CD4-positive, alpha-beta T cell treated with Interleukin-15 for 4 hours (primary cell): ENCODE measurements around the gene ATRX.
"Not testable (repeated sequence)": the region's sequence is repeated elsewhere in the genome, so short reads cannot be mapped to it uniquely, and the experiment has no call there.

Experiments used
- DNase-seq: peaks from one replicate; pipeline ENCODE4 v3.0.0-alpha.2; 2020; ENCODE audit warnings: low spot score

The ATRX gene

GRCh38 chrX:77785486-77786364 is at the start of gene ATRX:
Gene ATRX, minus strand, starts transcription at chrX:77786216. Its CDS starts 215 bp downstream, at chrX:77786001.
- peak; percentile 75 for DNase-seq

DNA sequence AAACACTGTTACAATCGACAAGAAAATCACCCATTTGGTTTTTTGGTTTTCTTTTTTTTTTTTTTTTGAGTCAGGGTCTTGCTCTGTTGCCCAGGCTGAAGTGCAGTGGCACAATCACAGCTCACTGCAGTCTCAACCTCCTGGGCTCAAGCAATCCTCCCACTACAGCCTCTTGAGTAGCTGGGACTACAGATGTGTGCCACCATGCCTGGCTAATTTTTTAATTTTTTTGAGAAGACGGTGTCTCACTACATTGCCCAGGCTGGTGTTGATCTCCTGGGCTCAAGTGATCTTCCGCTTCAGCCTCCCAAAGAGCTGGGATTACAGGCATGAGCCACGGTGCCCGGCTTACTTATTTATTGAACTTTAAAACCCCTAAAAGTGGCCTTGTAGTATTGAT is 45.5 kb upstream of the ATRX start:
- not testable (repeated sequence) for DNase-seq

- not testable (repeated sequence) for DNase-seq
Observed at GRCh38 chrX:77821989-77822388, 36.0 kb upstream of the ATRX start.

GRCh38 chrX:77820091-77820727 is 34.2 kb upstream of the ATRX start:
- DNase-seq: no peak

DNA sequence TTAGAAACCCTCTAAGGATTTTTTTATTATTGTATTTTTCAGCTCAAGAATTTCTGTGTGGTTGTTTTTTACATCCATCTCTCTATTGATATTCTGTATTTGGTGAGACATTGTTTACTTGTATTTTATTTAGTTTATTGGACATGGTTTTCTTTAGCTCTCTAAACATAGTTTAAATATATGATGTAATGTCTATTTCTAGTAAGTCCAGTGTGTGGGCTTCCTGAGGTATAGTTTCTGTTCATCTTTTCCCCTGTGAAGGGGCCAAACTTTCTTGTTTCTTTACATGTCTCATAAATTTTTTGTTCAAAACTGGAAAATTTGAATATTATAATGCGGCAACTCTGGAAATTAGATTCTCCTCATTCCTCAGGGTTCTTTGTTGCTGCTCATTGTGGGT is 28.2 kb upstream of the ATRX start:
- DNase-seq: no peak

DNA sequence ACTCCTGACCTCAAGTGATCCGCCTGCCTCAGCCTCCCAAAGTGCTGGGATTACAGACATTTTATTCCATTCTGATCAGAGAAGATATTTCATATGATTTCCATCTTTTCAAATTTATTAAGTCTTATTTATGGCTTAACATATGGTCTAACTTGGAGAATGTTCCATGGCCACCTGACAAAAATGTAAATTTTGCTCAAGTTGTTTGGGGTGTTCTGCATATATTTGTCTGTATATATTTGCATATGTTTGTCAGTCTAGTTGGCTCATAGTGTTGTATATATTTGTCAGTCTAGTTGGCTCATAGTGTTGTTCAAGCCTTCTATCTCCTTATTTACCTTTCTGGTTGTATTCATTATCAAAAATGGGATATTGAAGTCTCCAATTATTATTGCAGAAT is 16.2 kb upstream of the ATRX start:
- no peak for DNase-seq

DNA sequence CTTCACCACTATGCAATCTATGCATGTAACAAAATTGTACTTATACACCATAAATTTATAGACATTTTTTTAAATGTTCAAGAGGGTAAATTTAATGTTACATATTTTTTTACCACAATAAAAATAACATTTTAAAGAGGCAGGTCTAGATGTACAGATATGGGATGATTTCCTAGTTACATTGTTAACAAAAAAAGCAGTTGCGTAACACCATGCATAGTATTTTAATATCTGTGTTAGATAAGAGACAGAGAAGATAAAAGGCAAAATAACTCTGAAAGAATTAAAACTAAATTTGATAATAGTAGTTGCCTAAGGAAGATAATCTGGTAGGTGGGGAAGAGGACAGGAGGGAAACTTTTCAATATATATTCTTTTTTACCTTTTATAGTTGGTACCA is 9.1 kb upstream of the ATRX start:
- no peak for DNase-seq

- no peak for DNase-seq
Observed at GRCh38 chrX:77793946-77794345, 7.9 kb upstream of the ATRX start.

GRCh38 chrX:77788050-77788449 is 2.0 kb upstream of the ATRX start:
- peak; percentile 65 for DNase-seq

- no peak for DNase-seq
Observed at GRCh38 chrX:77786365-77786680, 307 bp upstream of the ATRX start.

GRCh38 chrX:77779695-77780094 is 6.3 kb downstream of the ATRX start:
- DNase-seq: no peak

GRCh38 chrX:77776659-77777058 is 9.4 kb downstream of the ATRX start:
- no peak for DNase-seq

DNA sequence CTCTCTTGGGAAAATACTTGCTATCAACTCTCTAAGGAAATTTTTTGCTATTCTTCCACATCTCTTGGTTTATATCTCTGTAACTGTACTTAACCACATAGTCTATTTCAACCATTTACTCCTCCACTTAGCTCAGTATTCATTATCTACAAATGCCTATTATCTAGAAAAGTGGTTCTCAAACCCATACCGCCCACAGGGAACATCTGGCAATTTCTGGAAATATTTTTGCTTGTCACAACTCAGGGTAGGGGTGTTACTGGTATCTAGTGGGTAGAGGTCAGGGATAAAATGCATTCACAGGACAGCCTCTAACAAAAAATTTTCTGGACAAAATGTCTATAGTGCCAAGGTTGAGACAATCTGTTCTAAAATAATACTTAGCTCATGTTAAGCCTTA is 14.4 kb downstream of the ATRX start:
- no peak for DNase-seq

- no peak for DNase-seq
Observed at GRCh38 chrX:77768787-77769186, 17.2 kb downstream of the ATRX start.

DNA sequence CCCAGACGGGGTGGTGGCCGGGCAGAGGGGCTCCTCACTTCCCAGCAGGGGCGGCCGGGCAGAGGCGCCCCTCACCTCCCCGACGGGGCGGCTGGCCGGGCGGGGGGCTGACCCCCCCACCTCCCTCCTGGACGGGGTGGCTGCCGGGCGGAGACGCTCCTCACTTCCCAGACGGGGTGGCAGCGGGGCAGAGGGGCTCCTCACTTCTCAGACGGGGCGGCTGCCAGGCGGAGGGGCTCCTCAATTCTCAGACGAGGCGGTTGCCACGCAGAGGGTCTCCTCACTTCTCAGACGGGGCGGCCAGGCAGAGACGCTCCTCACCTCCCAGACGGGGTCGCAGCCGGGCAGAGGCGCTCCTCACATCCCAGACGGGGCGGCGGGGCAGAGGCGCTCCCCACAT is 19.8 kb downstream of the ATRX start:
- DNase-seq: not testable (repeated sequence)

DNA sequence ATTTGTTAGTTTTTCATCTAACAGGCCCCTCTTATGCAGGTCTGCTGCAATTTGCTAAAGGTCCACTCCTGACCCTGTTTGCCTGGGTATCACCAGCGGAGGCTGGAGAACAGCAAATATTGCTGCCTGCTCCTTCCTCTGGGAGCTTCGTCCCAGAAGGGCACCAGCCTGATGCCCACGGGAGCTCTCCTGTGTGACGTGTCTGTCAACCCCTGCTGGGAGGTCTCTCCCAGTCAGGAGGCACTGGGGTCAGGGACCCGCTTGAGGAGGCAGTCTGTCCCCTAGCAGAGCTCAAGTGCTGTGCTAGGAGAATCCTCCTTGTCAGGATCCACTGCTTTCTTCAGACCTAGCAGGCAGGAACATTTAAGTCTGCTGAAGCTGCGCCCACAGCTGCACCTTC is 30.5 kb downstream of the ATRX start:
- no peak for DNase-seq

DNA sequence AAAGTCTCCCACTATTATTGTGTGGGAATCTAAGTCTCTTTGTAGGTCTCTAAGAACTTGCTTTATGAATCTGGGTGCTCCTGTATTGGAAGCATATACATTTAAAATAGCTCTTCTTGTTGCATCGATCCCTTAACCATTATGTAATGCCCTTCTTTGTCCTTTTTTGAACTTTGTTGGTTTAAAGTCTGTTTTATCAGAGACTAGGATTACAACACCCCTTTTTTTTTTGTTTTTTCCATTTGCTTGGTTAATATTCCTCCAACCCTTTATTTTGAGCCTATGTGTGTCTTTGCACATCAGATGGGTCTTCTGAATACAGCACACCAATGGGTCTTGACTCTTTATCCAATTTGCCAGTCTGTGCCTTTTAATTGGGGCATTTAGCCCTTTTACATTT is 32.1 kb downstream of the ATRX start:
- DNase-seq: not testable (repeated sequence)

- no peak for DNase-seq
Observed at GRCh38 chrX:77749695-77750094, 36.3 kb downstream of the ATRX start.

DNA sequence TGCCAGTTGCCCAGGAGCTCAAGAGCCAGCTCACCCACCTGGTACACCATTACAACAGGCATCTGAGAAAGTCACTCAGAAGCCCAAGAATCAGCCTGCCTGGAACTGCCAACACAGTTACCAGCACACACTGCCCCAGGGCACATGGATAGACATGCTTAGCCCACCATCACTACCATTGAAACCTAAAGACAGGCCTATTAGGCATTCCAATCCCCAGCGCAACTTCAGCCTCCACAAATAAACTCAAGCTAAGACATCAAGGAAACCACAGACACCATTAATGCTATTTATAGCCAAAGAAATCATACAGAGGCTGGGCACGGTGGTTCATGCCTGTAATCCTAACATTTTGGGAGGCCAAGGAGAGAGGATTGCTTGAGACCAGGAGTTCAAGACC is 42.3 kb downstream of the ATRX start:
- no peak for DNase-seq

- DNase-seq: no peak
Observed at GRCh38 chrX:77742788-77743476, 43.1 kb downstream of the ATRX start.

DNA sequence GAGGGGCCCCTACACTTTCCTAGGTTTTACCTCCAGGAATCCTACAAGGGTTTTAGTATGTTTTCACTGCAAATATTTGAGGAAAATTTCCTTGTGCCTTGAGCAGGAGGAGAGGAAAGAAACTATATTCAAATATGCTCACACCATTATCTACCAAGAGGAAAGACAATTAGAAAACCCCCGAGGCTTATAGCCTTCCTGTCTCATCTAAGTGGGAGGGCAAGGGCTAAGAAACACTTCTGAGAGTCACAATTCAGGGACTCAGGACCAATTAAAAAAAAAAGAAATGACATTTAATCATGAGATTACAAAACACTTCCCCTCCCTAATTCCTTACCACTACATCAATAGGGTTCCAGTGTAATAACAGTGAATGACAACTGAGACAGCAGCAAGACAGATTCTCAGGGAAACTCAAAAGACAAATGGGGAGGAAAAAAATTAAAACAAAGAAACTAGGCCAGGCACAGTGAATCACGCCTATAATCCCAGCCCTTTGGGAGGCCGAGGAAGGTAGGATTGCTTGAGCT is 45.6 kb downstream of the ATRX start:
- DNase-seq: no peak

GRCh38 chrX:77733342-77733741 is 52.7 kb downstream of the ATRX start:
- DNase-seq: no peak
